C4-2B (cell line): ENCODE results near the gene PELI2.

ENCODE experiments used
- H3K27ac ChIP-seq: fragments of 450-650 bp; 2 replicates; pipeline ENCODE4 v1.5.1; 2017
- CTCF ChIP-seq: fragments of 450-650 bp; conservative IDR thresholded peaks from 2 replicates; pipeline ENCODE4 v1.5.1; 2017; ENCODE audit warnings: mild to moderate bottlenecking
- ZFX ChIP-seq: fragments of 450-650 bp; IDR thresholded peaks from 2 replicates; pipeline ENCODE4 v1.6.1; 2017

The PELI2 gene

DNA sequence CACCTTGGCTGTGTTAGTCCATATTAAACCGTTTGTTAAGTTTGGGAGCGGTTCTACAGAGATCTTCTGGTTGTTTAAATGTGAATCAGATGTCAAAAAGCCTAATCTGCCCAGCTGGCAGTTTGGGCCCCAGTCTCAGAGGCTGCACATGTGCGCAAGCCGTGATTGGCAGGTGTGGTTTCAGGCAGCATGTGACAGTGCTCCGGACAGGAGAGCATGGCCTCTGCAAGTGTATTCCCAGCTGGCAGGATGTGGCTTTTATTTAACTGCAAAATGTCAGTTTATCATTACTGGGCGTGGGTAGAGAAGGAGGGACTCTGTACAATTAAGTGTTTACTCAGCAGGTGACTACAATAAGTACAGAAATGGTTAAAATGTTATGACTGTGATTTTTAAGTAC lies 77.5 kb downstream of the PELI2 start:
- TF ChIP-seq CTCF (no peak), ZFX (no peak)
- H3K27ac ChIP-seq, result no peak overlapping the region

DNA sequence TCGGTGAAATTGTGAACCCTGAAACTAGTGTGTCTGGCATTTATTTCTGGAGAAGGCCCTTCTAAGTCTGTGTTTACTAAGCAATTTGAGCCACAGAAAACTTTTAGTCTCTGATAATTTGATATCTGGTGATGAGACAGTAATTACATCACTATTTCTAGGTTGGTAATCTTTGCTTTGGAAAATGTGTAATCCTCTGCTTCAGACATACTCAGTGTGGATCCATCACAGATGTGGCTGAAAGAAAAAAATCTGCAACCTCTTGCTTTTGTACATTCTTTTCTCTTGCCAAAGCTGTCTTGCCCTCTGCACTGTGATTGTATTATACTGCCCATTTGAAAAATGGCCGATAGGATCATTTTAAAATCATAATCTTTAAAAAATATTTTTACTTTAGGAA lies 78.1 kb downstream of the PELI2 start:
- no peak overlapping the region for H3K27ac ChIP-seq
- TF ChIP-seq ZFX (no peak), CTCF (no peak)

DNA sequence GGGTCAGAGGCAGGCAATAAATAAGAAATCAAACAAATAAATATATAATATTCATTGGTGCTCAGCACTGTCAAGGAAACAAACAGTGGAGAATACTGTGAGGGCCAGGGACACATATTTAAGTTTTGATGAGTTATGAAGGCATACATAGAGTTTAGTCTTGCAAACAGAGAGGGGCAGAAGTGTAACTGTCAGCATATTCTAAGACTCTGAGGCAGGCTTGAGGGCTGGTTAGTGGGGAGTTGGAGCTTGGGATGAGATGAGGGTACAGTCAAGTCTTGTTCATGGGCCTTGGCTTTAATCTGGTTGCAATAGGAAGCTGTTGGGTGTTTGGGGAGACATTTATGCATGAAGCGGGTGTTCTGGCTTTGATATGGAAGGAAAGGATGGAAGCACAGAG lies 78.9 kb downstream of the PELI2 start:
- TF ChIP-seq ZFX (no peak), CTCF (no peak)
- H3K27ac ChIP-seq, result no peak overlapping the region

DNA sequence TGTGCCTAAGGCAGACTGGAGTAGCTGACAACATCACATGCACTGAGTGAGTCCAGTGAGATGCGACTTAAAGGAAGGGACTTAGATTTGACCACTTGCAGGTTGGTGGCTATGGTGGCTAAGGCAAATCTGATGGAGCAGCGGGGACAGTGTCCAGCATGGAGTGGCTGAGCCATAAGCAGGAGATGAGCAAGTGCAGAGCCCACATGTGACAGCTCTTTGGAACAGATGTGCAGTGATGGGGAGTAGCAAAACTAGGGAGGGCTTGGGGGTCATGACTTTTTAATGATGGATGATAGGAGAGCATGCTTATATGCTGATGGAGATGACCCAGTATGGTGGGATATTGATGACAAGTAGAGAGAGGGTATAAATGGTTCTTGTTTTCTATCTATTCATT lies 80.2 kb downstream of the PELI2 start:
- TF ChIP-seq CTCF (no peak), ZFX (no peak)
- no peak overlapping the region for H3K27ac ChIP-seq

GRCh38 chr14:56199095-56199981 lies 81.1 kb downstream of the PELI2 start:
- no peak overlapping the region for H3K27ac ChIP-seq
- TF ChIP-seq ZFX (no peak), CTCF (no peak)

GRCh38 chr14:56199982-56200577 lies 81.9 kb downstream of the PELI2 start:
- no peak overlapping the region for H3K27ac ChIP-seq
- TF ChIP-seq ZFX (no peak), CTCF (no peak)

GRCh38 chr14:56202256-56202655 lies 84.0 kb downstream of the PELI2 start:
- TF ChIP-seq ZFX, result no peak
- no peak overlapping the region for H3K27ac ChIP-seq

DNA sequence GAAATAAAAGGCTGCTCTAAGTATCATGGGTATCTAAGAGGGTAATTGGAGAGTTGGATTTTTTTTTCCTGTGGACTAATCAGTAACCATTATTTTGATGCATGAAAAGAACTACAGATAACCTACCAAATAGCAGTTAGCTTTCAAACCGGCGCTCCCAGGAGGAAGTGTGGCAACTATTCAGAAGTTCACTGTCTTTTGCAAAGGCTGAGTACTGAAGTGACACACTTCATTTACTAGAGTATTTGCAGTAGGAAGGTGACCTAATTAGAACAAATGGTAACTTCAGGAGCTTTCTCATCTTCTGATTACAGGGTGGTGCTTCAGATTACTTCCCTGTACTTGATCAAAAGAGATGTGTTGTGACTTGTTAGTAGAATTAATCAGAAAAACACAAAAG lies 87.7 kb downstream of the PELI2 start:
- no peak overlapping the region for H3K27ac ChIP-seq
- TF ChIP-seq CTCF, result no peak
